PC-9 (cell line): ENCODE measurements around the gene KCNIP2. TPM values are rescaled to one million over a fixed set of nuclear protein-coding genes. Genes with fewer than 3 reads are reported as not detected.

ENCODE experiments used
- BruUV-seq: library from RNA; stranded (reverse); fragments of 400-500 nt; replicated peaks from 2 replicates; lab custom pipeline; 2021; lab: Mats Ljungman, UMichigan
- CTCF ChIA-PET: fragments of 300-600 bp; sonication (Branson Sonifier 250); formaldehyde crosslinking; loops from one replicate; lab custom pipeline; 2022; ENCODE audit warnings: antibody characterized with exemption; lab: Charles Lee
- POLR2A ChIA-PET: fragments of 300-600 bp; sonication (Branson Sonifier 250); formaldehyde crosslinking; loops from one replicate; lab custom pipeline; 2022; ENCODE audit warnings: antibody characterized with exemption; ENCODE audit not compliant: unreplicated experiment; lab: Charles Lee
- DNase-seq, 2 experiments: peaks; one replicate each; pipeline versions ENCODE4 v3.0.0 to v3.0.0-alpha.2; 2015 to 2022; ENCODE audit warnings: mixed read lengths in 1 of 2
- H2AFZ ChIP-seq: fragments of 200-600 bp; sonication (generic); 2 replicates; pipeline ENCODE4 v1.8.1; 2017; ENCODE audit warnings: antibody characterized with exemption
- H3F3A ChIP-seq: fragments of 200-600 bp; sonication (generic); 2 replicates; pipeline ENCODE4 v1.8.1; 2017; ENCODE audit warnings: antibody characterized with exemption, mild to moderate bottlenecking, low read depth; ENCODE audit not compliant: insufficient read depth
- H3K27ac ChIP-seq: fragments of 200-600 bp; sonication (generic); 2 replicates; pipeline ENCODE4 v1.6.1; 2016; ENCODE audit warnings: mixed run types
- H3K27me3 ChIP-seq: fragments of 200-600 bp; sonication (generic); 2 replicates; pipeline ENCODE4 v1.6.1; 2016; ENCODE audit warnings: low read depth, mixed run types; ENCODE audit not compliant: insufficient read depth
- H3K36me3 ChIP-seq: fragments of 200-600 bp; sonication (generic); 2 replicates; pipeline ENCODE4 v1.6.1; 2016; ENCODE audit warnings: low read depth, mixed run types
- H3K4me1 ChIP-seq: fragments of 200-600 bp; sonication (generic); replicated peaks from 2 replicates; pipeline ENCODE4 v1.6.1; 2016; ENCODE audit warnings: mixed run types; ENCODE audit not compliant: insufficient read depth
- H3K4me2 ChIP-seq: fragments of 200-600 bp; sonication (generic); 2 replicates; pipeline ENCODE4 v1.6.1; 2017; ENCODE audit warnings: mixed run types
- H3K4me3 ChIP-seq: fragments of 200-600 bp; sonication (generic); 2 replicates; pipeline ENCODE4 v1.6.1; 2016; ENCODE audit warnings: mixed run types
- H3K79me2 ChIP-seq: fragments of 200-600 bp; sonication (generic); 2 replicates; pipeline ENCODE4 v1.6.1; 2017; ENCODE audit warnings: low read depth, mixed run types
- H3K9me2 ChIP-seq: fragments of 200-600 bp; sonication (generic); 2 replicates; pipeline ENCODE4 v1.8.1; 2017; ENCODE audit warnings: mild to moderate bottlenecking; ENCODE audit not compliant: insufficient read depth
- H3K9me3 ChIP-seq: fragments of 200-600 bp; sonication (generic); 2 replicates; pipeline ENCODE4 v1.8.1; 2016; ENCODE audit warnings: low read depth; ENCODE audit not compliant: insufficient read depth
- H4K20me1 ChIP-seq: fragments of 200-600 bp; sonication (generic); 2 replicates; pipeline ENCODE4 v1.8.1; 2017; ENCODE audit not compliant: insufficient read depth
- CTCF ChIP-seq: fragments of 200-600 bp; sonication (generic); conservative IDR thresholded peaks from 2 replicates; pipeline ENCODE4 v1.6.1; 2017; ENCODE audit warnings: mixed run types, antibody characterized with exemption, mild to moderate bottlenecking, moderate library complexity
- EZH2 ChIP-seq: fragments of 200-600 bp; sonication (generic); IDR thresholded peaks from 2 replicates; pipeline ENCODE4 v1.8.0; 2017; ENCODE audit warnings: antibody characterized with exemption, low read depth
- intact Hi-C: fragments of 100-400 bp; cut with micrococcal nuclease; formaldehyde crosslinking; loops from one replicate; pipeline ENCODE4 v1.10.0; 2022; ENCODE audit not compliant: unreplicated experiment
- total RNA-seq: library from RNA; stranded (reverse); gene quantifications from 2 replicates; pipeline ENCODE4 v1.2.3, GENCODE V29; 2021

Gene KCNIP2
- total RNA-seq, 1 experiment from 2014 or later = 4.0 TPM

- POLR2A ChIA-PET = no interaction called here
- Histone ChIP-seq H3K27me3 (no peaks in the 10 kb centered on the region), H3F3A (no peaks in the 10 kb centered on the region), H3K36me3 (no peaks in the 10 kb centered on the region), H3K4me3 (no peak overlapping the region), H3K4me2 (no peak overlapping the region), H3K9me2 (no peaks in the 10 kb centered on the region), H3K79me2 (no peaks in the 10 kb centered on the region), H4K20me1 (no peaks in the 10 kb centered on the region), H3K27ac (no peak overlapping the region), H2AFZ (no peak overlapping the region), H3K9me3 (no peaks in the 10 kb centered on the region), H3K4me1 (no peaks in the 10 kb centered on the region)
- no TSS peak for BruUV-seq
- TF ChIP-seq EZH2 = no peak
- no peak for TF ChIP-seq CTCF
- CTCF ChIA-PET = no interaction called here
- DNase-seq = no peak
- intact Hi-C loops = no loop called here
These were observed 8.0 kb upstream of the KCNIP2 start for GRCh38 chr10:101851411-101852116.

GRCh38 chr10:101850749-101851148, 7.1 kb upstream of the KCNIP2 start:
- no peak overlapping the region for H2AFZ ChIP-seq
- H3K27ac ChIP-seq = no peak overlapping the region
- H3K9me3 ChIP-seq = no peaks in the 10 kb centered on the region
- H3F3A ChIP-seq = no peaks in the 10 kb centered on the region
- no peaks in the 10 kb centered on the region for H3K9me2 ChIP-seq
- CTCF ChIA-PET = no interaction called here
- no peaks in the 10 kb centered on the region for H3K79me2 ChIP-seq
- no peaks in the 10 kb centered on the region for H3K36me3 ChIP-seq
- no TSS peak for BruUV-seq
- no peak for DNase-seq
- TF ChIP-seq CTCF (no peak), EZH2 (no peak)
- POLR2A ChIA-PET = no interaction called here
- no peaks in the 10 kb centered on the region for H3K27me3 ChIP-seq
- H3K4me3 ChIP-seq = no peak overlapping the region
- no peaks in the 10 kb centered on the region for H3K4me1 ChIP-seq
- H3K4me2 ChIP-seq = no peak overlapping the region
- H4K20me1 ChIP-seq = no peaks in the 10 kb centered on the region
- intact Hi-C loops = no loop called here

GRCh38 chr10:101848894-101849351, 5.3 kb upstream of the KCNIP2 start:
- Histone ChIP-seq H3K4me1 (no peaks in the 10 kb centered on the region), H3K9me3 (no peaks in the 10 kb centered on the region), H3K4me2 (no peak overlapping the region), H4K20me1 (no peaks in the 10 kb centered on the region), H3K79me2 (no peaks in the 10 kb centered on the region), H2AFZ (no peak overlapping the region), H3K4me3 (no peak overlapping the region), H3K9me2 (no peaks in the 10 kb centered on the region), H3K27ac (no peak overlapping the region), H3K27me3 (no peaks in the 10 kb centered on the region), H3K36me3 (no peaks in the 10 kb centered on the region), H3F3A (no peaks in the 10 kb centered on the region)
- no TSS peak for BruUV-seq
- no peak for TF ChIP-seq CTCF
- no peak for TF ChIP-seq EZH2
- intact Hi-C loops = no loop called here
- no peak for DNase-seq
- CTCF ChIA-PET = interaction anchor here (0.6 to 0.7 kb wide), 2 partner anchors 8 to 9 kb away, joined by 3 to 6 read pairs; no protein-coding TSS in a partner anchor
- POLR2A ChIA-PET = interaction anchor here (0.8 kb wide), 1 partner anchor 63 kb away, joined by 5 read pairs; no protein-coding TSS in a partner anchor
